Testis (tissue), 2 donors: ENCODE results near the gene ADAMTS7.

Experiments
- CTCF ChIP-seq, 3 experiments: fragments of 450-650 bp in 2 of 3; fragments of 200-600 bp in 1 of 3; sonication (generic) in 1 of 3; IDR thresholded peaks; one replicate each; pipeline ENCODE4 v1.5.1; 2016 to 2019; ENCODE audit warnings: antibody characterized with exemption in 3 of 3, mild to moderate bottlenecking in 2 of 3, moderate library complexity in 1 of 3
- POLR2A ChIP-seq: fragments of 450-650 bp; IDR thresholded peaks from one replicate; pipeline ENCODE4 v1.6.1; 2017; ENCODE audit warnings: antibody characterized with exemption, mild to moderate bottlenecking, moderate library complexity

DNA sequence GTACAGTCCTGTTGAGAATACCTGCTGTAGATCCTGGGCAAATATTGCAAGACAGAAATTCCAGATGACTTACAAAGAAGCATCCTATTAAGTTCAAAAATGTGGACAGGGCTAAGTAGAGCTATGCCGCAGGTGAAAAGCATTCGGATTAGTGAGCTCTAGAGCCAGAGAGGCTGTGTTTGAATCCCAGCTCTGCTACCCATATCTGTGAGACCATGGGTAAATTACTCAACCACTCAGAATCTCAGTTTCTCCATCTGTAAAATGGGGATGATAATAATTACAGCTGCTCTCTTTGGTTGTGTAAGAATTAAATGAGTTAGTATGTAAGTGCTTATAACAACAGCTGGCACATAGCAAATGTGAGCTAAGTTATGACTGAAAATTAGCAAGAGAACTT lies 3.9 kb downstream of the ADAMTS7 start:
- TF ChIP-seq CTCF (IDR thresholded peaks at IDR 0.05) = no peak
- no peak for TF ChIP-seq POLR2A
